ENCODE results near the gene PBX4. TPM values are rescaled to one million over a fixed set of nuclear protein-coding genes. Genes with fewer than 3 reads are reported as not detected.

PBX4 gene
- total and polyA plus RNA-seq, 2 experiments from 2014 or later = 3.2 to 4.3 TPM

DNA sequence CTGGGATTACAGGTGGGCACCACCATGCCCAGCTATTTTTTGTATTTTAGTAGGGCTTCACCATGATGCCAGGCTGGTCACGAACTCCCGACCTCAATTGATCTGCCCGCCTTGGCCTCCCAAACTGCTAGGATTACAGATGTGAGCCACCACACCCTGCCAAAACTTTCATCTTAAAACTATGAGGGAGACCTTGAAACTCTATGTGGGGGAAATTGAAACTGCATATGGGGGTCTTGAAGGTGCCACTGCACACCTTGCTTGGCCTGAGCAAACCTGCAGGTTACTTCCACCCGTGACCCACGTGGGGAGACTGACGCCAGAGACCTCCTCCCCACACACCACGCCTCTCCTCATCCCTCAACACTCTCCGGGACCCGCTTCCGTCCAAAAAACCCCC is 64.8 kb downstream of the PBX4 start:
- H3K4me2 ChIP-seq = no peak overlapping the region
- no peak overlapping the region for H3K4me3 ChIP-seq
- no peaks in the 10 kb centered on the region for H3K9me3 ChIP-seq (ENCODE audit: low read depth)
- H3K79me2 ChIP-seq = no peaks in the 10 kb centered on the region
- DNase-seq (ENCODE audit: low spot score) = no peak
- no peaks in the 10 kb centered on the region for H3K9me2 ChIP-seq (replicated peaks; ENCODE audit: insufficient read depth)
- TF ChIP-seq, protein P1, sequence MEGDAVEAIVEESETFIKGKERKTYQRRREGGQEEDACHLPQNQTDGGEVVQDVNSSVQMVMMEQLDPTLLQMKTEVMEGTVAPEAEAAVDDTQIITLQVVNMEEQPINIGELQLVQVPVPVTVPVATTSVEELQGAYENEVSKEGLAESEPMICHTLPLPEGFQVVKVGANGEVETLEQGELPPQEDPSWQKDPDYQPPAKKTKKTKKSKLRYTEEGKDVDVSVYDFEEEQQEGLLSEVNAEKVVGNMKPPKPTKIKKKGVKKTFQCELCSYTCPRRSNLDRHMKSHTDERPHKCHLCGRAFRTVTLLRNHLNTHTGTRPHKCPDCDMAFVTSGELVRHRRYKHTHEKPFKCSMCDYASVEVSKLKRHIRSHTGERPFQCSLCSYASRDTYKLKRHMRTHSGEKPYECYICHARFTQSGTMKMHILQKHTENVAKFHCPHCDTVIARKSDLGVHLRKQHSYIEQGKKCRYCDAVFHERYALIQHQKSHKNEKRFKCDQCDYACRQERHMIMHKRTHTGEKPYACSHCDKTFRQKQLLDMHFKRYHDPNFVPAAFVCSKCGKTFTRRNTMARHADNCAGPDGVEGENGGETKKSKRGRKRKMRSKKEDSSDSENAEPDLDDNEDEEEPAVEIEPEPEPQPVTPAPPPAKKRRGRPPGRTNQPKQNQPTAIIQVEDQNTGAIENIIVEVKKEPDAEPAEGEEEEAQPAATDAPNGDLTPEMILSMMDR (IDR thresholded peaks at IDR 0.05; ENCODE audit: poor library complexity) = no peak
- TF ChIP-seq EZH2phosphoT487 (IDR thresholded peaks at IDR 0.05; ENCODE audit: low read depth, severe bottlenecking, unreplicated experiment) (no peak), EZH2 (IDR thresholded peaks at IDR 0.05; ENCODE audit: borderline replicate concordance) (no peak)
- no peak overlapping the region for H2AFZ ChIP-seq
- H3K4me1 ChIP-seq (ENCODE audit: insufficient read depth) = peaks cover 7% of the 10 kb centered on the region
- WGBS (ENCODE audit: low lambda C conversion rate, missing lambda C conversion rate) = 92% methylated on average over 10 of the region's 10 CpGs
- no peaks in the 10 kb centered on the region for H4K20me1 ChIP-seq (ENCODE audit: insufficient read depth, poor library complexity, severe bottlenecking)
- no peak overlapping the region for H3K27ac ChIP-seq
- no peaks in the 10 kb centered on the region for H3K36me3 ChIP-seq (replicated peaks; ENCODE audit: insufficient read depth, low read depth)
- H3K27me3 ChIP-seq = no peaks in the 10 kb centered on the region

DNA sequence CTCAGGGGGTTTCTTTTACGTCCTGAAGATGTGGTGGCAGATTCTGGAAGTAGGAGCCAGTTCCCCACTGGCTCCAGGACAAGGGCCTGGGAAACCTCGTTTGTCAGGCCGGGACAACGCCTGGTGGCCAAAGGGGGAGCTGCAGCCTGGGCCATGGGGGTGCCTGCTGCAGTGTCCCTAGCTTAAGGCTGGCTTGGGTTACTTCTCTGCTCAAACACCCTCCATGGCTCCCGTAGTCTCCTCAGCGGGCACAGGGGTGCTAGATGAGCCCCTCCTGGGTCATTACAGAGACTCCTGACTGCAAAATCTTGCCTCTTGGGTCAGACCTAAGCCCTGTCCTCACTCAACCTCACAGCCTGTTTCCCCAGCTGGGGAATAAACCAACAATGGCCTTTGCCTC is 65.7 kb downstream of the PBX4 start:
- H3K9me3 ChIP-seq (ENCODE audit: low read depth) = no peaks in the 10 kb centered on the region
- H3K4me2 ChIP-seq = no peak overlapping the region
- no peak overlapping the region for H3K4me3 ChIP-seq
- H4K20me1 ChIP-seq (ENCODE audit: insufficient read depth, poor library complexity, severe bottlenecking) = no peaks in the 10 kb centered on the region
- TF ChIP-seq, protein P1 (IDR thresholded peaks at IDR 0.05; ENCODE audit: poor library complexity) = peak; percentile 46
- TF ChIP-seq EZH2phosphoT487 (IDR thresholded peaks at IDR 0.05; ENCODE audit: low read depth, severe bottlenecking, unreplicated experiment) = no peak
- H3K79me2 ChIP-seq = no peaks in the 10 kb centered on the region
- peaks cover 7% of the 10 kb centered on the region for H3K4me1 ChIP-seq (ENCODE audit: insufficient read depth)
- no peaks in the 10 kb centered on the region for H3K27me3 ChIP-seq
- H3K36me3 ChIP-seq (replicated peaks; ENCODE audit: insufficient read depth, low read depth) = no peaks in the 10 kb centered on the region
- DNase-seq (ENCODE audit: low spot score) = peak; percentile 49
- no peaks in the 10 kb centered on the region for H3K9me2 ChIP-seq (replicated peaks; ENCODE audit: insufficient read depth)
- no peak overlapping the region for H2AFZ ChIP-seq
- 68% methylated on average over 5 of the region's 6 CpGs for WGBS (ENCODE audit: low lambda C conversion rate, missing lambda C conversion rate)
- H3K27ac ChIP-seq = no peak overlapping the region

DNA sequence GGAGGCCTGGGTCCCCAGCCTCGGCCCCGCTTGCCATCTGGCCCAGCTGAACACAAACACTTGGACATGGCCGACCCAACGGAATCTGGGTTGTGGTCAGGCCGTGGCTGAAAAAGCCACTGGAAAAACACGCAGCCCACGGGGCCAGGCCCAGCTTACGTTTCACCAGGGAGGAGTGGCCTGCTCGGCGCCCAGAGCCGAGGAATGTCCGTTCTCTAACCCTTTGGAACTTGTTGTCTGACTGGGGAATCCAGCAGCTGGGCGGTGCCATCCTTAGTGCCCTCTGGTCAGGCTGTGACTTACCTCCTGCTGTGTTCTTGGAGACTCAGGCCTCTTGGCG is 66.7 kb downstream of the PBX4 start:
- Histone ChIP-seq H4K20me1 (ENCODE audit: insufficient read depth, poor library complexity, severe bottlenecking) (no peaks in the 10 kb centered on the region), H3K79me2 (no peaks in the 10 kb centered on the region), H3K4me2 (no peak overlapping the region), H3K4me3 (no peak overlapping the region), H3K4me1 (ENCODE audit: insufficient read depth) (peaks cover 7% of the 10 kb centered on the region), H3K27me3 (no peaks in the 10 kb centered on the region), H3K27ac (no peak overlapping the region), H3K9me2 (replicated peaks; ENCODE audit: insufficient read depth) (no peaks in the 10 kb centered on the region), H2AFZ (no peak overlapping the region), H3K36me3 (replicated peaks; ENCODE audit: insufficient read depth, low read depth) (no peaks in the 10 kb centered on the region), H3K9me3 (ENCODE audit: low read depth) (no peaks in the 10 kb centered on the region)
- TF ChIP-seq EZH2phosphoT487 (IDR thresholded peaks at IDR 0.05; ENCODE audit: low read depth, severe bottlenecking, unreplicated experiment) (no peak), EZH2 (IDR thresholded peaks at IDR 0.05; ENCODE audit: borderline replicate concordance) (no peak)
- TF ChIP-seq, protein P1 (IDR thresholded peaks at IDR 0.05; ENCODE audit: poor library complexity) = no peak
- 80% methylated on average over 14 of the region's 14 CpGs for WGBS (ENCODE audit: low lambda C conversion rate, missing lambda C conversion rate)
- no peak for DNase-seq (ENCODE audit: low spot score)

Data from hepatocyte (in vitro differentiated cells).